ENCODE measurements around the gene SPATA18.
"Not testable (repeated sequence)": the region's sequence is repeated elsewhere in the genome, so short reads cannot be mapped to it uniquely, and the experiment has no call there.

SPATA18 gene

GRCh38 chr4:52107336-52107735, 56.2 kb downstream of the SPATA18 start:
- DNase-seq (ENCODE audit: low read depth in 2 of 2), result no peak

- DNase-seq (ENCODE audit: low read depth in 2 of 2), result no peak
These were observed 56.6 kb downstream of the SPATA18 start for GRCh38 chr4:52107745-52108144.

- no peak for DNase-seq (ENCODE audit: low read depth in 2 of 2)
These were observed 59.1 kb downstream of the SPATA18 start for GRCh38 chr4:52110171-52110570.

- DNase-seq (ENCODE audit: low read depth in 2 of 2), result no peak
These were observed 60.9 kb downstream of the SPATA18 start for GRCh38 chr4:52111995-52112394.

GRCh38 chr4:52112411-52112810, 61.3 kb downstream of the SPATA18 start:
- no peak for DNase-seq (ENCODE audit: low read depth in 2 of 2)

GRCh38 chr4:52116641-52117040, 65.5 kb downstream of the SPATA18 start:
- DNase-seq (ENCODE audit: low read depth in 2 of 2), result no peak

- DNase-seq (ENCODE audit: low read depth in 2 of 2), result no peak
These were observed 75.1 kb downstream of the SPATA18 start for GRCh38 chr4:52126226-52126625.

- no peak for DNase-seq (ENCODE audit: low read depth in 2 of 2)
These were observed 75.9 kb downstream of the SPATA18 start for GRCh38 chr4:52126966-52127365.

GRCh38 chr4:52135171-52135570, 84.1 kb downstream of the SPATA18 start:
- no peak for DNase-seq (ENCODE audit: low read depth in 2 of 2)

GRCh38 chr4:52137152-52137551, 86.0 kb downstream of the SPATA18 start:
- not testable (repeated sequence) for DNase-seq (ENCODE audit: low read depth in 2 of 2)

- DNase-seq (ENCODE audit: low read depth in 2 of 2), result no peak
These were observed 91.7 kb downstream of the SPATA18 start for GRCh38 chr4:52142816-52143215.

- DNase-seq (ENCODE audit: low read depth in 2 of 2), result no peak
These were observed 92.7 kb downstream of the SPATA18 start for GRCh38 chr4:52143815-52144214.

- no peak for DNase-seq (ENCODE audit: low read depth in 2 of 2)
These were observed 93.3 kb downstream of the SPATA18 start for GRCh38 chr4:52144372-52144771.

Measured in activated CD4-positive, alpha-beta T cell treated with anti-CD3 and anti-CD28 coated beads for 24 hours (primary cell).